Effector memory CD8-positive, alpha-beta T cell (primary cell): Measurements from ENCODE around the gene DUSP28.
A peak's percentile ranks its signal among the peaks of the same experiment; 100 is the strongest.

Experiments used
- ATAC-seq: fragments of 150-1000 bp; cut with Tn5 transposase; replicated peaks from 2 replicates; pipeline ENCODE4 v1.10.0; 2021; ENCODE audit warnings: mild to moderate bottlenecking, moderate library complexity
- DNase-seq, 3 experiments: peaks; one replicate each; pipeline ENCODE4 v3.0.0; 2021
- H3K27ac Mint-ChIP-seq, 2 donors: one replicate each; pipeline ENCODE4 v1.8.0; 2022; ENCODE audit warnings: mild to moderate bottlenecking in 2 of 2, mixed read lengths in 2 of 2, moderate library complexity in 2 of 2
- H3K27me3 Mint-ChIP-seq, 2 donors: one replicate each; pipeline ENCODE4 v1.8.0; 2022; ENCODE audit warnings: mixed read lengths in 2 of 2
- H3K36me3 Mint-ChIP-seq: one replicate; pipeline ENCODE4 v1.8.0; 2022; ENCODE audit warnings: mild to moderate bottlenecking, moderate library complexity, mixed read lengths; ENCODE audit not compliant: insufficient read depth
- H3K4me1 Mint-ChIP-seq, 2 donors: one replicate each; pipeline ENCODE4 v1.8.0; 2022; ENCODE audit warnings: low read depth in 2 of 2, mixed read lengths in 2 of 2
- H3K4me3 Mint-ChIP-seq, 2 donors: one replicate each; pipeline ENCODE4 v1.8.0; 2022; ENCODE audit warnings: mild to moderate bottlenecking in 2 of 2, mixed read lengths in 2 of 2, moderate library complexity in 2 of 2
- H3K9me3 Mint-ChIP-seq, 2 donors: one replicate each; pipeline ENCODE4 v1.8.0; 2022; ENCODE audit warnings: mixed read lengths in 2 of 2

Gene DUSP28

GRCh38 chr2:240585101-240585500 lies 24.9 kb downstream of the DUSP28 start:
- DNase-seq (no peak), ATAC-seq (no peak)
- H3K9me3 Mint-ChIP-seq = no peaks in the 10 kb centered on the region
- no peaks in the 10 kb centered on the region for H3K27me3 Mint-ChIP-seq
- H3K36me3 Mint-ChIP-seq = peaks cover 24% of the 10 kb centered on the region
- H3K4me1 Mint-ChIP-seq = peaks cover 38 to 39% of the 10 kb centered on the region in 2 donors
- H3K27ac Mint-ChIP-seq = no peak overlapping the region
- peak overlapping the region; percentile 49 to 80 for H3K4me3 Mint-ChIP-seq

- peak overlapping the region; percentile 80 to 91 for H3K4me3 Mint-ChIP-seq
- no peaks in the 10 kb centered on the region for H3K27me3 Mint-ChIP-seq
- peaks cover 24% of the 10 kb centered on the region for H3K36me3 Mint-ChIP-seq
- H3K4me1 Mint-ChIP-seq = peaks cover 33 to 35% of the 10 kb centered on the region in 2 donors
- ATAC-seq (no peak), DNase-seq (no peak)
- no peaks in the 10 kb centered on the region for H3K9me3 Mint-ChIP-seq
- peak overlapping the region; percentile 83 to 93 for H3K27ac Mint-ChIP-seq
Measured at GRCh38 chr2:240585681-240586197, 25.6 kb downstream of the DUSP28 start.

GRCh38 chr2:240586198-240586918 lies 26.2 kb downstream of the DUSP28 start, which contains the start of gene CAPN10:
Gene CAPN10 (plus strand): TSS chr2:240586734. CDS start chr2:240586912, 178 bp downstream.
- Mint-ChIP-seq H3K27me3 (no peaks in the 10 kb centered on the region), H3K4me3 (peak within 1 kb of the TSS; percentile 80 to 91), H3K36me3 (peaks cover 24% of the 10 kb centered on the region), H3K9me3 (no peaks in the 10 kb centered on the region), H3K4me1 (peaks cover 35 to 36% of the 10 kb centered on the region in 2 donors), H3K27ac (peak within 1 kb of the TSS; percentile 83 to 93)
- ATAC-seq (peak; percentile 84), DNase-seq (peak; percentile 93 to 96 (median 96))

GRCh38 chr2:240586919-240587800 lies 27.0 kb downstream of the DUSP28 start:
- Mint-ChIP-seq H3K27ac (peak overlapping the region; percentile 74 to 93), H3K9me3 (no peaks in the 10 kb centered on the region), H3K27me3 (no peaks in the 10 kb centered on the region), H3K36me3 (peaks cover 26% of the 10 kb centered on the region), H3K4me3 (peak overlapping the region; percentile 80 to 91), H3K4me1 (peaks cover 38% of the 10 kb centered on the region in 2 donors)
- peak; percentile 52 to 58 (median 53) for DNase-seq
- ATAC-seq = peak; percentile 50

GRCh38 chr2:240588006-240588655 lies 28.0 kb downstream of the DUSP28 start:
- H3K27ac Mint-ChIP-seq = peak overlapping the region; percentile 74 to 93
- peaks cover 34% of the 10 kb centered on the region for H3K36me3 Mint-ChIP-seq
- no peaks in the 10 kb centered on the region for H3K27me3 Mint-ChIP-seq
- H3K4me1 Mint-ChIP-seq = peaks cover 29 to 38% of the 10 kb centered on the region in 2 donors
- DNase-seq (no peak), ATAC-seq (no peak)
- H3K4me3 Mint-ChIP-seq = peak overlapping the region; percentile 80 to 91
- no peaks in the 10 kb centered on the region for H3K9me3 Mint-ChIP-seq

GRCh38 chr2:240588669-240589068 lies 28.5 kb downstream of the DUSP28 start:
- H3K4me3 Mint-ChIP-seq = peak overlapping the region; percentile 80 to 91
- H3K27ac Mint-ChIP-seq = peak overlapping the region; percentile 74 to 93
- ATAC-seq (no peak), DNase-seq (no peak)
- H3K4me1 Mint-ChIP-seq = peaks cover 29 to 38% of the 10 kb centered on the region in 2 donors
- no peaks in the 10 kb centered on the region for H3K9me3 Mint-ChIP-seq
- H3K27me3 Mint-ChIP-seq = no peaks in the 10 kb centered on the region
- peaks cover 39% of the 10 kb centered on the region for H3K36me3 Mint-ChIP-seq

GRCh38 chr2:240589375-240589774 lies 29.2 kb downstream of the DUSP28 start:
- Mint-ChIP-seq H3K4me1 (peaks cover 29 to 40% of the 10 kb centered on the region in 2 donors), H3K27ac (peak overlapping the region in 1 of 2 donors; percentile 93), H3K36me3 (peaks cover 39% of the 10 kb centered on the region), H3K9me3 (no peaks in the 10 kb centered on the region), H3K4me3 (no peak overlapping the region), H3K27me3 (no peaks in the 10 kb centered on the region)
- no peak for DNase-seq
- no peak for ATAC-seq

- Mint-ChIP-seq H3K27me3 (no peaks in the 10 kb centered on the region), H3K36me3 (peaks cover 39% of the 10 kb centered on the region), H3K4me3 (no peak overlapping the region), H3K9me3 (no peaks in the 10 kb centered on the region), H3K4me1 (peaks cover 29 to 37% of the 10 kb centered on the region in 2 donors), H3K27ac (no peak overlapping the region)
- no peak for DNase-seq
- no peak for ATAC-seq
Measured at GRCh38 chr2:240589850-240590525, 29.8 kb downstream of the DUSP28 start.

- DNase-seq (no peak), ATAC-seq (no peak)
- Mint-ChIP-seq H3K4me3 (no peak overlapping the region), H3K27me3 (no peaks in the 10 kb centered on the region), H3K9me3 (no peaks in the 10 kb centered on the region), H3K4me1 (peaks cover 28 to 36% of the 10 kb centered on the region in 2 donors), H3K27ac (no peak overlapping the region), H3K36me3 (peaks cover 37% of the 10 kb centered on the region)
Measured at GRCh38 chr2:240590681-240591111, 30.5 kb downstream of the DUSP28 start.

GRCh38 chr2:240591226-240591625 lies 31.1 kb downstream of the DUSP28 start:
- no peaks in the 10 kb centered on the region for H3K9me3 Mint-ChIP-seq
- H3K4me1 Mint-ChIP-seq = peaks cover 25 to 35% of the 10 kb centered on the region in 2 donors
- H3K36me3 Mint-ChIP-seq = peaks cover 33% of the 10 kb centered on the region
- no peaks in the 10 kb centered on the region for H3K27me3 Mint-ChIP-seq
- H3K4me3 Mint-ChIP-seq = no peak overlapping the region
- DNase-seq (no peak), ATAC-seq (no peak)
- H3K27ac Mint-ChIP-seq = no peak overlapping the region

- no peaks in the 10 kb centered on the region for H3K9me3 Mint-ChIP-seq
- ATAC-seq (no peak), DNase-seq (no peak)
- H3K36me3 Mint-ChIP-seq = peaks cover 31% of the 10 kb centered on the region
- no peak overlapping the region for H3K27ac Mint-ChIP-seq
- peaks cover 25 to 35% of the 10 kb centered on the region in 2 donors for H3K4me1 Mint-ChIP-seq
- H3K4me3 Mint-ChIP-seq = no peak overlapping the region
- no peaks in the 10 kb centered on the region for H3K27me3 Mint-ChIP-seq
Measured at GRCh38 chr2:240591784-240592183, 31.6 kb downstream of the DUSP28 start.

GRCh38 chr2:240593026-240593702 lies 33.0 kb downstream of the DUSP28 start:
- H3K4me3 Mint-ChIP-seq = no peak overlapping the region
- DNase-seq (no peak), ATAC-seq (no peak)
- peaks cover 25% of the 10 kb centered on the region for H3K36me3 Mint-ChIP-seq
- H3K4me1 Mint-ChIP-seq = peaks cover 17 to 25% of the 10 kb centered on the region in 2 donors
- H3K27me3 Mint-ChIP-seq = no peaks in the 10 kb centered on the region
- H3K27ac Mint-ChIP-seq = peak overlapping the region in 1 of 2 donors; percentile 29
- no peaks in the 10 kb centered on the region for H3K9me3 Mint-ChIP-seq
